ENCODE results near the gene EIF3L.

GRCh38 chr22:37802310-37803194, 46.7 kb upstream of the EIF3L start:
- TF ChIP-seq CTCF (IDR thresholded peaks at IDR 0.05; ENCODE audit: extremely low read depth in 1 of 2, insufficient read depth in 1 of 2, low read depth in 1 of 2, low read length in 2 of 2) (no peak), EZH2 (IDR thresholded peaks at IDR 0.05; ENCODE audit: borderline replicate concordance, low read depth, low read length, severe bottlenecking) (no peak), POLR2AphosphoS5 (IDR thresholded peaks at IDR 0.05; ENCODE audit: insufficient read depth, low read depth, low read length) (no peak), POLR2A (IDR thresholded peaks at IDR 0.05; ENCODE audit: low read depth, low read length) (no peak)

Data from endothelial cell of umbilical vein (primary cell).